ENCODE results near the gene ESR1.
"Not testable (repeated sequence)": the region's sequence is repeated elsewhere in the genome, so short reads cannot be mapped to it uniquely, and the experiment has no call there.

The ESR1 gene

GRCh38 chr6:151998784-151999183 is 191.3 kb downstream of the ESR1 start:
- no peak for DNase-seq

GRCh38 chr6:151999194-151999593 is 191.7 kb downstream of the ESR1 start:
- DNase-seq, result no peak

GRCh38 chr6:152001408-152001807 is 193.9 kb downstream of the ESR1 start:
- no peak for DNase-seq

- DNase-seq, result no peak
Observed at GRCh38 chr6:152002306-152002705, 194.8 kb downstream of the ESR1 start.

GRCh38 chr6:152004036-152004566 is 196.6 kb downstream of the ESR1 start:
- DNase-seq, result no peak

- DNase-seq, result no peak
Observed at GRCh38 chr6:152004896-152005295, 197.4 kb downstream of the ESR1 start.

GRCh38 chr6:152008779-152009178 is 201.3 kb downstream of the ESR1 start:
- DNase-seq, result no peak

- no peak for DNase-seq
Observed at GRCh38 chr6:152012227-152012626, 204.7 kb downstream of the ESR1 start.

- DNase-seq, result no peak
Observed at GRCh38 chr6:152018876-152019275, 211.4 kb downstream of the ESR1 start.

- no peak for DNase-seq
Observed at GRCh38 chr6:152022303-152022702, 214.8 kb downstream of the ESR1 start.

GRCh38 chr6:152023613-152024012 is 216.1 kb downstream of the ESR1 start:
- DNase-seq, result no peak

- no peak for DNase-seq
Observed at GRCh38 chr6:152026291-152026690, 218.8 kb downstream of the ESR1 start.

GRCh38 chr6:152026744-152027143 is 219.3 kb downstream of the ESR1 start:
- DNase-seq, result not testable (repeated sequence)

GRCh38 chr6:152033765-152034164 is 226.3 kb downstream of the ESR1 start:
- DNase-seq, result not testable (repeated sequence)

- DNase-seq, result no peak
Observed at GRCh38 chr6:152034631-152035030, 227.1 kb downstream of the ESR1 start.

GRCh38 chr6:152046118-152046517 is 238.6 kb downstream of the ESR1 start:
- DNase-seq, result no peak

- DNase-seq, result no peak
Observed at GRCh38 chr6:152048921-152049320, 241.4 kb downstream of the ESR1 start.

GRCh38 chr6:152049502-152049901 is 242.0 kb downstream of the ESR1 start:
- DNase-seq, result no peak

GRCh38 chr6:152050451-152051195 is 243.1 kb downstream of the ESR1 start:
- DNase-seq, result no peak

GRCh38 chr6:152052061-152052460 is 244.6 kb downstream of the ESR1 start:
- no peak for DNase-seq

GRCh38 chr6:152053332-152053731 is 245.8 kb downstream of the ESR1 start:
- no peak for DNase-seq

GRCh38 chr6:152054441-152054840 is 247.0 kb downstream of the ESR1 start:
- no peak for DNase-seq

GRCh38 chr6:152055517-152055916 is 248.0 kb downstream of the ESR1 start:
- DNase-seq, result no peak

- DNase-seq, result no peak
Observed at GRCh38 chr6:152057832-152058498, 250.5 kb downstream of the ESR1 start.
